Endometrium (tissue), 2 donors: ENCODE results near the gene CD34.

Source experiments
- FAIRE-seq: peaks from 2 replicates; lab custom pipeline; 2012; peaks lifted over from hg19 to GRCh38; lab: Jason Lieb, UNC
- donor health status: control.
- donor health status: control.

The CD34 gene

GRCh38 chr1:207853372-207853757 is 57.6 kb downstream of the CD34 start:
- no peak for FAIRE-seq

- no peak for FAIRE-seq
Measured at GRCh38 chr1:207852576-207853371, 58.2 kb downstream of the CD34 start.

- no peak for FAIRE-seq
Measured at GRCh38 chr1:207851696-207852095, 59.2 kb downstream of the CD34 start.

GRCh38 chr1:207850621-207851407 is 60.1 kb downstream of the CD34 start:
- no peak for FAIRE-seq

GRCh38 chr1:207849646-207850045 is 61.3 kb downstream of the CD34 start:
- no peak for FAIRE-seq

GRCh38 chr1:207849016-207849415 is 61.9 kb downstream of the CD34 start:
- no peak for FAIRE-seq

GRCh38 chr1:207848234-207848633 is 62.7 kb downstream of the CD34 start:
- FAIRE-seq: no peak

- no peak for FAIRE-seq
Measured at GRCh38 chr1:207847116-207847515, 63.8 kb downstream of the CD34 start.

- no peak for FAIRE-seq
Measured at GRCh38 chr1:207845109-207845508, 65.8 kb downstream of the CD34 start.

- FAIRE-seq: no peak
Measured at GRCh38 chr1:207844371-207844770, 66.6 kb downstream of the CD34 start.

GRCh38 chr1:207842506-207842905 is 68.4 kb downstream of the CD34 start:
- FAIRE-seq: no peak

GRCh38 chr1:207841901-207842300 is 69.0 kb downstream of the CD34 start:
- FAIRE-seq: no peak

GRCh38 chr1:207841293-207841692 is 69.6 kb downstream of the CD34 start:
- FAIRE-seq: no peak

- no peak for FAIRE-seq
Measured at GRCh38 chr1:207840380-207840779, 70.5 kb downstream of the CD34 start.

GRCh38 chr1:207839083-207839413 is 71.9 kb downstream of the CD34 start:
- FAIRE-seq: no peak

GRCh38 chr1:207838156-207839082 is 72.5 kb downstream of the CD34 start:
- FAIRE-seq: no peak

GRCh38 chr1:207837673-207838072 is 73.3 kb downstream of the CD34 start:
- FAIRE-seq: no peak

- no peak for FAIRE-seq
Measured at GRCh38 chr1:207836591-207837347, 74.2 kb downstream of the CD34 start.

GRCh38 chr1:207835958-207836357 is 75.0 kb downstream of the CD34 start:
- no peak for FAIRE-seq

GRCh38 chr1:207833956-207834660 is 76.8 kb downstream of the CD34 start:
- FAIRE-seq: no peak

- FAIRE-seq: no peak
Measured at GRCh38 chr1:207833381-207833780, 77.5 kb downstream of the CD34 start.
